Lung (tissue), 12 donors: ENCODE data around the gene CPNE8. TPM values are rescaled to one million over a fixed set of nuclear protein-coding genes. Genes with fewer than 3 reads are reported as not detected.

Experiments
- ATAC-seq: fragments of 200-7000 bp; cut with Tn5 transposase; one replicate; pipeline ENCODE4 v1.9.1; 2020; ENCODE audit warnings: moderate number of reproducible peaks; ENCODE audit not compliant: insufficient read depth, low FRiP score
- DNase-seq, 3 donors: peaks; one replicate each; pipeline ENCODE4 v3.0.0-alpha.2; 2013 to 2017
- H3K27ac ChIP-seq, 2 donors: one replicate each; pipeline ENCODE4 v1.5.1; 2013; ENCODE audit warnings: mild to moderate bottlenecking in 2 of 2, moderate library complexity in 2 of 2, control low read depth in 1 of 2, inconsistent platforms in 1 of 2, low read depth in 1 of 2, low read length in 1 of 2
- H3K27me3 ChIP-seq, 3 donors: one replicate each; pipeline ENCODE4 v1.5.1; 2013; ENCODE audit warnings: low read length in 2 of 3; ENCODE audit not compliant: control insufficient read depth in 3 of 3, insufficient read depth in 3 of 3
- H3K36me3 ChIP-seq, 4 donors: one replicate each; pipeline ENCODE4 v1.5.1; 2013; ENCODE audit warnings: low read length in 4 of 4, mild to moderate bottlenecking in 1 of 4, moderate library complexity in 1 of 4; ENCODE audit not compliant: control insufficient read depth in 4 of 4, insufficient read depth in 4 of 4
- H3K4me1 ChIP-seq, 5 donors: one replicate each; pipeline ENCODE4 v1.5.1; 2013; ENCODE audit warnings: low read length in 5 of 5, mild to moderate bottlenecking in 2 of 5, moderate library complexity in 1 of 5; ENCODE audit not compliant: control insufficient read depth in 5 of 5, insufficient read depth in 5 of 5
- H3K4me3 ChIP-seq: one replicate; pipeline ENCODE4 v1.5.1; 2013; ENCODE audit warnings: mild to moderate bottlenecking, control low read depth, moderate library complexity
- H3K9ac ChIP-seq, 2 donors: one replicate each; pipeline ENCODE4 v1.5.1; 2013; ENCODE audit warnings: low read length in 2 of 2, control low read depth in 1 of 2; ENCODE audit not compliant: insufficient read depth in 1 of 2
- H3K9me3 ChIP-seq, 4 donors: one replicate each; pipeline ENCODE4 v1.5.1; 2013; ENCODE audit warnings: low read length in 3 of 4, mild to moderate bottlenecking in 1 of 4, moderate library complexity in 1 of 4; ENCODE audit not compliant: control insufficient read depth in 4 of 4, insufficient read depth in 3 of 4
- WGBS, 2 donors: extraction: QIAGEN DNeasy Blood & Tissue Kit; methylation state at CpG; one replicate each; pipeline ENCODE4 v1.1.7; 2013; 5-methylcytosine and 5-hydroxymethylcytosine counted together
- polyA plus RNA-seq, 2 donors: library from polyadenylated mRNA; stranded (reverse); fragments of 200-250 nt; gene quantifications; one replicate each; pipeline ENCODE4 v1.2.1, GENCODE V29; 2013
- total RNA-seq, 2 donors: library from RNA; depleted of rRNA in 1 of 2; stranded (reverse); fragments of >200 nt in 1 of 2; gene quantifications; one replicate each; pipeline ENCODE4 v1.2.1, GENCODE V29; 2014 to 2021
- TF ChIP-seq, protein P1 (sequence below): IDR thresholded peaks from 2 replicates; pipeline ENCODE4 v1.5.1; 2012; ENCODE audit warnings: mild to moderate bottlenecking; ENCODE audit errors: control extremely low read depth, extremely low read depth
- donor health status: control.
- donor health status: control.
- donor health status: Bipolar disorder and iron deficiency.
- donor health status: healthy.
- donor health status: DM: yes; HTN: yes; CAD: no.

Gene CPNE8
- total and polyA plus RNA-seq, 4 donors: 9.2 to 20.1 (median 15.3) TPM

DNA sequence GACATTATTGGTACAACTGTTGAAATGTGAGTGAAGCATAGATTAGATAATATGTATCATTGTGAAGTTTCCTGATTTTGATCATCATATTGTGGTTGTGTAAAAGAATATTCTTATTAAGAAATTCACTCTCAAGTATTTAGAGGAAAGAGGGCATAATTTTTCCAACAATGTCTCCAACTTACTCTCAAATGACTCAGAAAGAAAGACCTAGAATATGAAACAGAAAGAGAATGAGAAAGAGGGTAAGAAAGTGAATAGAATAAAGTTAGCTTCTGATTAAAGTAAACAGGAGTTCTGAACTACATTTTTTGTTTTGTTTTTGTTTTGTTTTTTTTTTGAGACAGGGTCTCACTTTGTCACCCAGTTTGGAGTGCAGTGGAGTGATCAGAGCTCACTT, 123.0 kb downstream of the CPNE8 start:
- no peak for ATAC-seq
- TF ChIP-seq, protein P1, sequence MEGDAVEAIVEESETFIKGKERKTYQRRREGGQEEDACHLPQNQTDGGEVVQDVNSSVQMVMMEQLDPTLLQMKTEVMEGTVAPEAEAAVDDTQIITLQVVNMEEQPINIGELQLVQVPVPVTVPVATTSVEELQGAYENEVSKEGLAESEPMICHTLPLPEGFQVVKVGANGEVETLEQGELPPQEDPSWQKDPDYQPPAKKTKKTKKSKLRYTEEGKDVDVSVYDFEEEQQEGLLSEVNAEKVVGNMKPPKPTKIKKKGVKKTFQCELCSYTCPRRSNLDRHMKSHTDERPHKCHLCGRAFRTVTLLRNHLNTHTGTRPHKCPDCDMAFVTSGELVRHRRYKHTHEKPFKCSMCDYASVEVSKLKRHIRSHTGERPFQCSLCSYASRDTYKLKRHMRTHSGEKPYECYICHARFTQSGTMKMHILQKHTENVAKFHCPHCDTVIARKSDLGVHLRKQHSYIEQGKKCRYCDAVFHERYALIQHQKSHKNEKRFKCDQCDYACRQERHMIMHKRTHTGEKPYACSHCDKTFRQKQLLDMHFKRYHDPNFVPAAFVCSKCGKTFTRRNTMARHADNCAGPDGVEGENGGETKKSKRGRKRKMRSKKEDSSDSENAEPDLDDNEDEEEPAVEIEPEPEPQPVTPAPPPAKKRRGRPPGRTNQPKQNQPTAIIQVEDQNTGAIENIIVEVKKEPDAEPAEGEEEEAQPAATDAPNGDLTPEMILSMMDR: no peak

DNA sequence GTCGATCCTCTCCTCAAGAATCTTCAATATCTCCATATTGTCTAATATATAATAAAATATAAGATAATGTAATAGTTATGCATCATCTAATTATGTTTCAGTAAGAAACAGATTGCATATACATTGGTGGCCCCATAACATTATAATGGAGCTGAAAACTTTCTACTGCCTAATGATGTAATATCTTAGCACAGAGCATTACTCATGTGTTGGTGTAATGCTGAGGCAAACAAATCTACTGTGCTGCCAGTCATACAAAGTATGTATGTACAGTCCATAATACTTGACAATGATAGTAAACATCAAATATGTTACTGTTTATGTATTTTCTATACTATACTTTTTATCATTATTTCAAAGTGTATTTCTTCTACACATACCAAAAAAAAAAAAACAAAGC, 128.7 kb downstream of the CPNE8 start:
- H3K9me3 ChIP-seq: peaks cover 0 to 7% (median 2%) of the 10 kb centered on the region in 4 donors
- no peak overlapping the region for H3K4me3 ChIP-seq
- H3K9ac ChIP-seq: no peak overlapping the region
- H3K36me3 ChIP-seq: peaks cover 0 to 2% (median 0%) of the 10 kb centered on the region in 4 donors
- DNase-seq (no peak), ATAC-seq (no peak)
- TF ChIP-seq, protein P1: no peak
- WGBS, 2 donors: 94 to 100% methylated on average over 1 of the region's 1 CpG
- peaks cover 0 to 3% (median 0%) of the 10 kb centered on the region in 5 donors for H3K4me1 ChIP-seq
- no peaks in the 10 kb centered on the region for H3K27me3 ChIP-seq
- no peak overlapping the region for H3K27ac ChIP-seq

More for the DNA sequence above, 123.0 kb downstream of the CPNE8 start:
- Histone ChIP-seq H3K4me1 (peaks cover 0 to 2% (median 0%) of the 10 kb centered on the region in 5 donors), H3K9ac (no peak overlapping the region), H3K27me3 (no peaks in the 10 kb centered on the region), H3K36me3 (no peaks in the 10 kb centered on the region), H3K27ac (no peak overlapping the region), H3K4me3 (no peak overlapping the region), H3K9me3 (peaks cover 0 to 7% (median 2%) of the 10 kb centered on the region in 4 donors)
- no peak for DNase-seq

DNA sequence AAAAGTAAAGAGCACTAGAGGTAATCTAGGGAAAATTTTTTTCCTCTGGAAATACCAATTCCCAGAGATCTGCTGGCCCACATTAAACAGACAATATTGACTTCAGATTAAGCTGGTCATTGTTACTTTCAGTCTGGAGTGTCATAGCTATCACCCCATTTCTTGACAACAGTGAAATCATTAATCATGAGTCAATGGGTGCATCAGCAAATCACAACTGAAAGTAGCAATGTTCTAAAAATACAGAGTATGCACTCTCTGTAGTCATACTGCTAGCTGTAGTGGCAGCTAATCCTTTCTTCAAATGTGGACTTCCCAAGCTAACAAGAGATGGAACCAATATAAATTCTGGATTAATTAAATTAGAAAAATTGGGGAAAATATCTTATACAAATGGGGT, 129.9 kb downstream of the CPNE8 start:
- H3K27me3 ChIP-seq: no peaks in the 10 kb centered on the region
- no peak overlapping the region for H3K9ac ChIP-seq
- no peak for ATAC-seq
- H3K36me3 ChIP-seq: peaks cover 0 to 2% (median 0%) of the 10 kb centered on the region in 4 donors
- TF ChIP-seq, protein P1: no peak
- peaks cover 0 to 7% (median 2%) of the 10 kb centered on the region in 4 donors for H3K9me3 ChIP-seq
- no peak for DNase-seq
- H3K4me1 ChIP-seq: peaks cover 0 to 3% (median 0%) of the 10 kb centered on the region in 5 donors
- H3K27ac ChIP-seq: no peak overlapping the region
- no peak overlapping the region for H3K4me3 ChIP-seq

DNA sequence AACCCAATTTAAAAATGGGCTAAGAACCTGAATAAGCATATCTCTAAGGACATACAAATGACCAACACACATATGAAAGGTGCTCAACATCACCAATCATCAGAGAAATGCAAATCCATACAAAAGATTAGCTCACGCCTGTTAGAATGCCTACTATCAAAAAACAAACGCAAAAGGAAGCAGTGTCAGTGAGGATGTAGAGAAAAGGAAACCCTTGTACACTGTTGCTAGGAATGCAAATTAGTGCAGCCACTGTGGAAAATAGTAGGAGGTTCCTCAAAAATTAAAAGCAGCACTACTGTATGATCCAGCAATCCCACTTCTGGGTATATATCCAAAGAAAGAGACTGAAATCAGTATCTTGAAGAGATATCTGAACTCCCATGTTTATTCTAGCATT, 133.0 kb downstream of the CPNE8 start:
- ATAC-seq (no peak), DNase-seq (no peak)
- H3K9ac ChIP-seq: no peak overlapping the region
- H3K36me3 ChIP-seq: peaks cover 0 to 2% (median 0%) of the 10 kb centered on the region in 4 donors
- H3K27ac ChIP-seq: no peak overlapping the region
- 53 to 66% methylated on average over 2 of the region's 2 CpGs for WGBS, 2 donors
- no peaks in the 10 kb centered on the region for H3K27me3 ChIP-seq
- TF ChIP-seq, protein P1: no peak
- no peak overlapping the region for H3K4me3 ChIP-seq
- H3K9me3 ChIP-seq: no peaks in the 10 kb centered on the region
- peaks cover 0 to 3% (median 0%) of the 10 kb centered on the region in 5 donors for H3K4me1 ChIP-seq
